Stimulated activated CD4-positive, alpha-beta T cell treated with anti-CD3 and anti-CD28 coated beads, Interleukin-2, amount 100 ng/mL, for 48 hours (primary cell): ENCODE data around the gene SLCO4C1.
A peak's percentile ranks its signal among the peaks of the same experiment; 100 is the strongest.
"Not testable (repeated sequence)": the region's sequence is repeated elsewhere in the genome, so short reads cannot be mapped to it uniquely, and the experiment has no call there.

Source experiments
- DNase-seq, 2 donors: peaks; one replicate each; pipeline ENCODE4 v3.0.0-alpha.2; 2020

Gene SLCO4C1

GRCh38 chr5:102296178-102296817, at the start of gene SLCO4C1:
Gene SLCO4C1, minus strand, starts transcription at chr5:102296284. Its CDS starts 22 bp downstream, at chr5:102296262.
- peak; percentile 56 to 71 for DNase-seq

GRCh38 chr5:102341681-102342288, 45.7 kb upstream of the SLCO4C1 start:
- no peak for DNase-seq

GRCh38 chr5:102324714-102325113, 28.6 kb upstream of the SLCO4C1 start:
- no peak for DNase-seq

- DNase-seq = not testable (repeated sequence)
These were observed 22.7 kb upstream of the SLCO4C1 start for GRCh38 chr5:102318801-102319200.

- DNase-seq = no peak
These were observed 18.2 kb upstream of the SLCO4C1 start for GRCh38 chr5:102314328-102314727.

- no peak for DNase-seq
These were observed 17.8 kb upstream of the SLCO4C1 start for GRCh38 chr5:102313912-102314311.

GRCh38 chr5:102312586-102313370, 16.7 kb upstream of the SLCO4C1 start:
- DNase-seq = no peak

- no peak for DNase-seq
These were observed 13.5 kb upstream of the SLCO4C1 start for GRCh38 chr5:102309586-102309985.

- no peak for DNase-seq
These were observed 11.1 kb upstream of the SLCO4C1 start for GRCh38 chr5:102307232-102307631.

GRCh38 chr5:102306121-102306520, 10.0 kb upstream of the SLCO4C1 start:
- DNase-seq = no peak

GRCh38 chr5:102295534-102296177, 428 bp downstream of the SLCO4C1 start:
- DNase-seq = no peak

- no peak for DNase-seq
These were observed 1.1 kb downstream of the SLCO4C1 start for GRCh38 chr5:102294886-102295395.

GRCh38 chr5:102290004-102290403, 6.1 kb downstream of the SLCO4C1 start:
- DNase-seq = no peak

- DNase-seq = no peak
These were observed 6.7 kb downstream of the SLCO4C1 start for GRCh38 chr5:102289251-102289899.

GRCh38 chr5:102288630-102289029, 7.5 kb downstream of the SLCO4C1 start:
- DNase-seq = no peak

- DNase-seq = no peak
These were observed 9.6 kb downstream of the SLCO4C1 start for GRCh38 chr5:102286476-102286875.

- DNase-seq = no peak
These were observed 12.8 kb downstream of the SLCO4C1 start for GRCh38 chr5:102283102-102283797.

GRCh38 chr5:102279711-102280110, 16.4 kb downstream of the SLCO4C1 start:
- DNase-seq = no peak

- no peak for DNase-seq
These were observed 17.9 kb downstream of the SLCO4C1 start for GRCh38 chr5:102278231-102278630.

- DNase-seq = no peak
These were observed 18.9 kb downstream of the SLCO4C1 start for GRCh38 chr5:102277144-102277543.

GRCh38 chr5:102271759-102272158, 24.3 kb downstream of the SLCO4C1 start:
- no peak for DNase-seq

GRCh38 chr5:102270036-102270435, 26.0 kb downstream of the SLCO4C1 start:
- DNase-seq = no peak
